Ramos (cell line): Measurements from ENCODE around the gene KANSL2.
"Not testable (repeated sequence)": the region's sequence is repeated elsewhere in the genome, so short reads cannot be mapped to it uniquely, and the experiment has no call there.

Experiments
- in situ Hi-C: fragments of 300-500 bp; cut with MboI; formaldehyde crosslinking; loops from one replicate; pipeline ENCODE4 v1.14.3; 2022; ENCODE audit warnings: low sequenced_read_pairs; ENCODE audit not compliant: unreplicated experiment

KANSL2 gene

GRCh38 chr12:48622997-48623396 is 59.0 kb downstream of the KANSL2 start:
- in situ Hi-C loops, result not testable (repeated sequence)

- in situ Hi-C loops, result no loop called here
Observed at GRCh38 chr12:48618541-48618940, 63.5 kb downstream of the KANSL2 start.

- in situ Hi-C loops, result no loop called here
Observed at GRCh38 chr12:48615681-48616080, 66.4 kb downstream of the KANSL2 start.

DNA sequence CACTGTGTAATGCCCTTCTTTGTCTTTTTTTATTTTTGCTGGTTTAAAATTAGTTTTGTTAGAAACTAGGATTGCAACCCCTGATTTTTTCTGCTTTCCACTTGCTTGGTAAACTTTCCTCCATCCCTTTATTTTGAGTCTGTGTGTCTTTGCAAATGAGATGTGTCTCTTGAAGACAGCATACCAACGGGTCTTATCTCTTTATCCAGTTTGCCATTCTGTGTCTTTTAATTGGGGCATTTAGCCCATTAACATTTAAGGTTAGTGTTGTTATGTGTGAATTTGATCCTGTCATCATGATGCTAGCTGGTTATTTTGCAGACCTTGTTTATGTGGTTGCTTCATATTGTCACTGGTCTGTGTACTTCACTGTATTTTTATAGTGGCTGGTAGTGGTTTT is 68.7 kb downstream of the KANSL2 start:
- in situ Hi-C loops, result no loop called here
